GM19351 (cell line): ENCODE measurements around the gene RPL36.

ENCODE experiments used
- ATAC-seq: cut with Tn5 transposase; IDR thresholded peaks from one replicate; pipeline ENCODE4 v1.9.1; 2021; ENCODE audit warnings: mild to moderate bottlenecking, moderate library complexity; ENCODE audit not compliant: unreplicated experiment

RPL36 gene

DNA sequence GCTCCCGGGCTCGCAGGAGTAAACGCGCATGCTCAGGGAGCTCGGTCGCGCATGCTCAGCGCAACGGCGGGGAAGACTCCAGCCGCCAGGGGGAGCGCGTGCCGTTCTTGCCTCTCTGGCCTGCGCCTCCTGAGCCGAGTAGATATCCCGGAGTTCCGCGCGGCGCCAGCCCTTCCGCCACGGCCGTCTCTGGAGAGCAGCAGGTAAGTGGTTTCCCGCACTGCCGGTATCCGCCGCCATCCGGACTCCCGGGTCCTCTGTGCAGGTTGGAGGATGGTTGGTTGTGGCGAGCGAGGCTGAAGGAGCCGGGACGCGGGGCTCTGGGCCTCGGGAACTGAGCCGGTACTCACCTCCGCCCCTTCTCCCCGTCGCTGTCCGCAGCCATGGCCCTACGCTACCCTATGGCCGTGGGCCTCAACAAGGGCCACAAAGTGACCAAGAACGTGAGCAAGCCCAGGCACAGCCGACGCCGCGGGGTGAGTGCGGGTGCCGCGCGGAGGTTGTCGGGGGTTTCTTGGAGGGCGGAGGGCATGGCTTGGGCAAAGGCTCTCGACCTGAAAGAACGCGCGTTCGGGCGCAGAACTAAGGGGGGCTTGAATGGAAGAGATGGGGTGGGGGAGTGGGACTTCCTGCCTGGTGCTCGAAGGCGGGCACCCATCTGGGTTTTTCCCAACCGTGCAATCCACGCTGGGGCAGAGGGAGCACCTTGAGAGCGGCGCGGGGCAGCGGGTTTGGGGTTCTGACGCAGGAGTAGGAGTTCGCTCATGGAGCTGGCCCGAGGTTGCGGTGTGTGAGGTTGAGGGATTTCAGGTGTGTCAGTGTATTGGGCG lies at the start of gene RPL36:
RPL36 (plus strand) TSS at position 171 of the 830 bp plus-strand sequence; CDS start at position 384, 213 bp downstream.
- peak; percentile 37 for ATAC-seq

DNA sequence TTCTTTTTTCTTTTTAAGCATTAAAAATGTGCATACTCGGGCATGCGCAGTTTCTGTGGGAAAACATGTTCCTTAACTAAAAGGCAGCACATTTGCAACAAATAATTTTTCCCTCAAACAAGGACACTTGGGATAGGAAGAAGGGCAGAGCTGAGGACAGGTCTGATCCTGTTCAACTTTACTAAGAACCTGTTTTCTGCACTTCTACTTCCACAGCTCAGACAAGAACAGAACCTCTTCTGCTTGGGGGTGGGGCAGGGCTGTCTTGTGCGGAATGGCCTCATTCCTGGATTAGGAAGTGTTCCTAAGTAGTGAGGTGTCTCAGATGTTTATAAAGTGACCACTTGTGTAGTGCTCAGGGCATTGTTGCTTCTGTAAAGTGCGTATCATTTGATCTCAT lies 48.9 kb upstream of the RPL36 start:
- no peak for ATAC-seq

DNA sequence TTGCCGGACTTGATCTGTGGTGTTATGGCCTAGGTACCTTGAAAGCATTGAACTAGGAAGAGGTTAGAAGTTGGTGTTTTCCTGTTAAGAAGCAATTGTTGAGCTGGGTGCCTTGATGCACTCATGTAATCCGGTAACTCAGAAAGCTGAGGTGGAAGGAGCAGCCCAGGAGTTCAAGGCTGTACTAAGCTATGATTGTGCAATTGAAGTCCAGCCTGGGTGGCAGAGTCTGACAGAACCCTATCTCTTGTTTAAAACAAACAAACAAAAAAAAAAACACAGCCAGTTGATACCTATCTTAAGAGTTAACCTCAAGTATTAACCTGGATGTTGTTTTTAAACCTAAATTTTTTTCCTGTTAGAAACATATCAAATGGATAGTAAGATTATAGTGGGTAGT lies 47.9 kb upstream of the RPL36 start:
- no peak for ATAC-seq

DNA sequence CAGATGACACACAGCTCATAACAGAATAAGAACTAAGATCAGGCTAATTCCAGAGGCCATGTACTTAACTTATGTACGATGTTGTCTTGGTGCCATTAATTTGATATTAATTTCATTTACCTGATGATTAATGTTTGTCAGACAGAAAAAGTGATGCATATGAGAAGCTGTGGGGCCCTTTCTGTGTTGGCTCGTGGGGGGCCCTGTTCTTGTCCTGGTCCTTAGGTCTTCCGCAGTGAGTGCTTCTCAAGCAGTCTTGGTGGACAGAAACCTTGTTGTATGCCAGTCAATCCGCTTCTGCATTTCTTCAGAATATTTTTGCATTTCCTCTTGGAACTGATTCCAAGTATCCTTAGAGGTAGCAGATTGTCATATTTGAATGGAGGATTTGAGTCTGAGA lies 47.0 kb upstream of the RPL36 start:
- ATAC-seq, result no peak

DNA sequence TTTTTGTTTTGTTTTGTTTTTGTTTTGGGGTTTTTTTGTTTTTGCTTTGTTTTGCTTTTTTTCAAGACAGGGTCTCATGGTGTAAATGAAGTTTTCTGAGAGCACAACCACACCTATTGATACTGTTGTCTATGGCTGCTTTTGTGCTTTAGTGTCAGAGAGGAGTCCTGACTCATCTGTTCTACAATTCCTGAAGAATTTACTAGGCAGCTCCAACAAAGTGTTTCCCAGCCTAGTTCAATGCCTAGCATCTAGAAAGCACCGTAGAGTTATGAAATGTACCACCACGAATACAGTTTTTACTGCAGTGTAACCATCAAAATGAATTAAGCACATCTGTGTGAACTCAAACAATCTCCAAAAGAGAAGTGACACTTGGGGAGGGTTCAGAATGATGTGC lies 46.1 kb upstream of the RPL36 start:
- no peak for ATAC-seq

DNA sequence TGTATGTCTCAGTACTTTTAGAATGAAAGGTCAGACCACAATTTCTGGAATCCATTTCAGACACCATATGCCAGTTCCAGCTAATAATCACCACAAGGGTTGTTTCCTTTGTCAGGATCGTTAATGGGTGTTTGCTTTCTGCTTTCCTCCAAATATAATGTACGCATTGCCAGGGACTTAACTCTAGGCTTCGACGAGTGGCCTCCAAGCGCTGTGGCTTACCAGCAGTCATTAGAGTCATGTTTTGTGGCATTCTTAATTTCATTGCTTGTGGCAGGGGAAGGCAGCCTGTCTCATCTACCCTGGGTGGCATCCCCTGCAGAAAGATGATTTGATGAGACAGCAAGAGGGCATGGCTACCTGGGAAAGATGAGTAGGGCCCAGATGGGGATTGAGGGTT lies 44.7 kb upstream of the RPL36 start:
- ATAC-seq, result no peak

DNA sequence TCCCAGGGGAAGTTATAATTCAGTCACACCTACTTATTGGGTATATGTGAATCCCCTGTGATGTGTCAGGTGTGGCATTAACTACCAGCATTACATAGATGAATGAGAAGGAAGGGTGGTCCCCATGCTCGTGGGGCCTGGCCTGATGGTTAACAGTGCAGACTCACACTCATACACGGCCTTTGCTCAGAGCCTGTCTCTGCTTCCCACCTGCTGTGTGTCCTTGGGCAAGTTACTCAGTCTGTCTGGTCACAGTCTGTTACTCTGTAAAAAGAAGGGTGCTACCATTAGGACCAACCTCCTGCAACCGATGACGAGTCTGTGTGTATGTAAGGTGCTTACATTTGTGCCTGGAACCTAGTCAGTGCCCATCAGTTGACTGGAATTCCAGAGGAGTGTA lies 43.4 kb upstream of the RPL36 start:
- ATAC-seq, result no peak

DNA sequence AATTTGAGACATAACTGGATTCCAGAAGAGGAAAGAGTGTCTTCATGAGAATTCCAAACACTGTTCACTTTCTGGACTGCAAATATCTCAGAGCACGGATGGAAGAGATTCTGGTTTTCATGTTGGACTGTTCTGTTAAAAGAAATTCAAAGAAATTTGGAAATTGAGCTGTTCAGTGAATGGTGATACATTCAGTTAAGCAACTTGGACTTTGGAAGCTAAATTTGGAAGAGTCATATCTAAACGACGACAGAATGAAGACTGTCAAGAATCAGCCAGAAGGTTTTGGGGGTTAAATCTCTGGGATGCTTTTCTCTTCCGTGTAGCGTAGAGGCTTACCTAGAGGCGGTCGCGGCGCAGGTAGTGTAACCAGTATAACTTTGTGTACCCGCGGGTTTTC lies 41.6 kb upstream of the RPL36 start:
- no peak for ATAC-seq

DNA sequence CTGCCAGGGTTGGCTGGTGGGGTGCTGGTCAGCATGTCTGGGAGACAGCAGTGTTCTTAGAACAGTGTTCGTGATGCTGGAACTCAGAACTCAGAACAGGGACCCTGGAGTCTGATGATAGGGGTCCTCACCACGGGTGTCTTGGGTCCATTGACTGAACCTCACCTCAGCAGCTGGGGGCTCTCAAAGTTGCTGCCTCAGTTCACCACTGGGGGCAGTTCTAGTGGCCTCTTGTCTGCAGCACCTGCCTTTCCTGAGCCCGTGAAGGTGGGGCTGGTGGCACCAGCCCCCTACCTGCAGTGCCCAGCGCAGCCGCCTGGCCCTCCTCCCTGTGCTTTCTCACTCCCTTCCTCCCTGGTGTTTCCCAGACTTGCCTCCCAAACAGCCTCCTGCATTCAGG lies 38.7 kb upstream of the RPL36 start:
- ATAC-seq, result no peak

DNA sequence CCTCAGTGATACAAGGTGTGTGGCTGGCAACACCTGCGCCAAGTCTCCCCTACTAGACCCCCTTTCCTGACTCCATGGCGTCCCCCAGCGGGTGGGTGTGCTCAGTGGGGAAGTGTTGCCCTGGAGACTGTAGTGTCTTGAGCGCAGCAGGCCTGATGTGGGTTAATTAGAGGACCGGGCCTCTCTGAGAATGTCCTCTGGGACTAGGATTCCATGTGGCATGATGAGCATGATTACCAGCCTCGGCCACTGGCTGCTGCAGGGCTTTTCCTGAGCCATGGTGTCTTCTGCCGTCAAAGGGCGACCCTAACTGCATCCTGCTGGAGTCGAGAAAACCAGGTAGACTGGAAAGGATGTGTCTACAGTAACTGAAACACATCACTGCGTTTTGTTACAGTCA lies 37.8 kb upstream of the RPL36 start:
- ATAC-seq, result no peak

DNA sequence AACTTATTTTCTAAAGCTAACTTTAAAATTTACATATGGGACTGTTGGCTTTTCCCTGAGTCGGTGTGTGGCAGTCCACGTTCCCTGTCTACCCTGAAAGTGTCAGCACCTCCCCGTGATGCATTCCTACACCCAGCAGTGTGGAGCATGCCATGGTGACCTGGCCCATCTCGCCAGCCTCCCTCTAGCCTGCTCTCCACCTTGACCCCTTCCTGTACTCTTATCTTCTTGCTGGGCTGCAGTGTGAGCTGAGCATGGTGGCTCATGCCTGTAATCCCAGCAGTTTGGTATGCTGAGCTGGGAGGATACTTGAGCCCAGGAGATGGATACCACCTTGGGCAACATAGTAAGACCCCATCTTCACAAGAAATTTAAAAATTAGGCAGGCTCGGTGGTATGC lies 35.2 kb upstream of the RPL36 start:
- no peak for ATAC-seq

DNA sequence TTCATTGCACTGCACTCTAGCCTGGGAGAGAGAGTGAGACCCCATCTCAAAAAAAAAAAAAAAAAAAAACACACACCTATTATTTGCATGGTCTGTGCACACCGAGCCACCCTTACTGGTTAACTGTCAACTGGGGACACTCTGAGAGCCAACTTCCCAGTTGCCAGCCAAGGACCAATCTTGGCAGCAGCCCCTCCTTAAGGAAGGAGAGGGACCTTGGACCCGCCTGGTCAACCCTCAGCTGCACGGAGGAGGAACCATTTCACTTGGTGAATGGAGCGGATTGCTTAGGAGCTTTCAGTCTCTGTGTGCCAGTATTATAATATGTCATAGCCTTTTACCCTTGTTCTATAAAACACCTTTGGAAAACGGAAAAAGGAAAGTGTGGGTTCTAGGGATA lies 34.7 kb upstream of the RPL36 start:
- ATAC-seq, result no peak

DNA sequence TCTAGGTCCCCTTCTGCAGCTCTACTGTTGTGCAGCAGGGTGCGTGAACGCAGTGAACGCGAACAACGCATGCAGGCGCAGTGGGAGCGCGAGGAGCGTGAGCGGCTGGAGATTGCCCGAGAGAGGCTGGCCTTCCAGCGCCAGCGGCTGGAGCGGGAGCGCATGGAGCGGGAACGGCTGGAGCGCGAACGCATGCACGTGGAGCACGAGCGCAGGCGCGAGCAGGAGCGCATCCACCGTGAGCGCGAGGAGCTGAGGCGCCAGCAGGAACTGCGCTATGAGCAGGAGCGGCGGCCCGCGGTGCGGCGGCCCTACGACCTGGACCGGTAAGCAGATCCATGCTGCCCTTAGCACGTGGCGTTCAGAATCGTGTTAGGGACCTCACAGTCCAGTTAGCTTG lies 28.6 kb upstream of the RPL36 start:
- ATAC-seq, result no peak

DNA sequence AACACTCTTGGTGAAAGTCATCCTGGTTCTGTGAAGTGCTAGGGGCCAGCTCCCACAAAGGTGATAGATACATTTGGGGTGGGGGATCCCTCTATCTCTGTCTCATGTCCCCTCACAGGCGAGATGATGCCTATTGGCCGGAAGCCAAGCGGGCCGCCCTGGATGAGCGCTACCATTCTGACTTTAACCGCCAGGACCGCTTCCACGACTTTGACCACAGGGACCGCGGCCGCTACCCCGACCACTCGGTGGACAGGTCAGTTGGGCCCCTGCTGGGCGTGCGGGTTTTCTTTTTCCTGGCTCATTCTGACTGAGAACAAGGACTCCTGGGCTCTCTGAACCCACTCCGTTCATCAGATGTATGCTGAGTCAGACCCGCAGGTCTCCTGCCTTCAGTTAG lies 26.2 kb upstream of the RPL36 start:
- ATAC-seq, result no peak

DNA sequence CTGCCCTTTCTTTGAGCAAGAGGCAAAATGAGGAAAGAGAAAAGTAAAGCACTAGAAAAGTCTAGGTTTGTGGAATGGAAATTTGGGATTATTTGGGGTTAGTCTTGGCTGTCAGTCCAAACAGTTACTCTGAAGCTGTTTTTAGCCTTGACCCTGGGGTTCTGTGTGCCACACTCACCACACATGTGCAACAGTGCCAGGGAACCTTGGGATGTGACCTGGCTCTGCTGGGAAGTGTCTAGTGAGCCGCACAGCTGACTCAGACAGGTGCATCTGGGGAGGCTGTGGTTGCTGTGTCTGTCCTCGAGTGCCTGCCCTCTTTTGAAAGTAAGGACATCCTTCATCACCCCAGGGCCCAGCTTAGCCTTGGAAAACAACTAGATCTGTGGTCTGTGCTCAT lies 25.6 kb upstream of the RPL36 start:
- ATAC-seq, result no peak

DNA sequence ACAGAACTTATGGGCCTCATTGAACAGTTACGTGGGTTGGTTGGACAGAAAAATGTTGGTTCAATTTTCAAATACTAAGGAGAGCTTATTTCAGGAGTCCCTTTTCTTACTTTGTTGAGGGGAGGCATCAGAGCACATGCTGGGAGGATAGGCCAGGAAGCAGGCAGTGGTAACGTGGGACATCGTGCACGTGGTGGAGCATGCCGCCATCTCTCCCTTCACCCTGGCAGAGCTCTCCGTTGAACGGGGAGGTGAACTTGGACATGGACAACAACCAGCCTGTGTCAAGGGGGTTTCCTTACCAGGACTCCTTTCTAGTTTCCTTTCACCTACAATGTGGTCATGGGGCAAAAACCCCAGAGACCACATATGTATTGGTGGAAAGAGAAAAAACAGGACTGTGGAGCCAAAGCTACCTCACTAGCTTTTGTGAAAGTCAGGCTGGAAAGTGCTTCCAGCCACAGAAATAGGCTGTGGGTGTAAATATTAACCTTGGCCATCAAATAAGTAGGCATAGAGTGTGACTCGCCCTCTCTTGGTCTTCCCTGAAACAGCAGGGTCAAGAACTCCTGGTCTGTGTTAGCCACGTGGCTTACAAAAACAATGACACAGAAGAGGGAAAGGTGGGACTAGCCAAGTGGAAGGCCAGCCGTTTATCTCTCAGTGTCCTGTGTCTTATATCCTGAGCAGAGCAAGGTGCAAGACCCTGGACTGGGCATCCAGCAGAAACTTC lies 24.1 kb upstream of the RPL36 start:
- ATAC-seq, result no peak

DNA sequence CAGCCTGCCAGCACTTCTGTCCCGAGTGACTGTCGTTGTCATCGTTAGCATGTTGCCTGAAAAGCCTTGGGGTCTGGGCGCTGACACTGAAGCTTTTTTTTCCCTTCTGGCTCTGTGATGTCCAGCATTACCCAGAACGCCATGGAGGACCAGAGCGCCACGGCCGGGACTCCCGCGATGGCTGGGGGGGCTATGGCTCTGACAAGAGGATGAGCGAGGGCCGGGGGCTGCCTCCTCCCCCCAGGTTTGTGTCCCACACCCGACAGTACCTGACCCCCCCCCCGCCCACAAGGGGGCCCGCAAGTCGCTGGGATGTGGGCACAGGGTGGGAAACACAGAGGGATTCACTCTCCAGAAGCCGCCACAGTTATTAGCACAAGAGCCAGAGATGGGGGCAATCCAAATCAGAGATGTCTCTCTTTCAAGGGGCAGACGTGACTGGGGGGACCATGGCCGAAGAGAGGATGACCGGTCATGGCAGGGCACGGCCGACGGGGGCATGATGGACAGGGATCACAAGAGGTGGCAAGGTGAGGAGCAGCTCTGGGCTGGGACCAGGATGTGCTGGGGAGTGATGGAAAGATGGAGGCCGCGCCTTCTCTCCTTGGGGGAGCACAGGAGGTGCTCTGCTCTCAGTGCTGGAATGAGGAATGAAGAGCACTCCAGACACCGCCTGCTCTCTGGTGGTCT lies 23.0 kb upstream of the RPL36 start:
- no peak for ATAC-seq

DNA sequence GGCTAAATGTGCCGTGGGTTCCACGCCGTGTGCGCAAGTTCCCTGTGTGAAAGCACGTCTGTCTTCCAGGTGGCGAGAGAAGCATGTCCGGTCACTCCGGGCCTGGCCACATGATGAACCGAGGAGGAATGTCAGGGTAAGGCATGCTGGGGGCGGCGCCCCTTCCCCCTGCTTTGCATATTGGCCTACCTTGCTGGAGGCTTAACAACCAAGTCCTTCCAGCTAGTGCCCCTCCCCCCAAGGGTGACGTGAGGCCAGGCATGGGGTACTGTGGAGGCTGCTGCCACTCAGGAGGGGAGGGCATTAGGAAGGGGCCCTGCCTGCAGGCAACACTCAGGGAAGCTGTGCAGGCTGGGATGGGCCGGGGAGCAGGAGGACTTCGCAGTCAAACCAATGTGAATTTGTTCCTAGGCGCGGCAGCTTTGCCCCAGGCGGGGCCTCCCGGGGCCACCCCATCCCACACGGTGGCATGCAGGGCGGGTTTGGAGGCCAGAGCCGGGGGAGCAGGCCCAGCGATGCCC lies 22.3 kb upstream of the RPL36 start:
- ATAC-seq, result no peak

DNA sequence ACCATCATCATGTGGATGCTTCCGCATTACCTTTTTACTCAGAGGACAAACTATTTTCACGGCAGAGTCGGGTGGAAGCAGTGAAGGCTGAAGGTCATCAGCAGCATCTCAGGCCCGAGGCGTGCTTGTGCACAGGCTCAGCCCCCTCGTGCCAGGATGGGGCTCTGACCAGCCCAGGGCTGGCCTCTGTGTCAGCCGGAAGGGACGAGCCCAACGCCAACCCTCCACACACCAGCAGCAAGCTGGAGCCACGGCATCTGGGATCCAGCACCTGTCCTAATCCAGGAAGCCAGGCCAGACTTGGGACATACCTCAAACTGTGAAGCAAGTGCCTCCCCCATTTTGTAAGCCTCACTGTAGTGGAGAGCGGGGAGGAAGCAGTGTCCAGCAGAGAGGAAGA lies 20.9 kb upstream of the RPL36 start:
- no peak for ATAC-seq

DNA sequence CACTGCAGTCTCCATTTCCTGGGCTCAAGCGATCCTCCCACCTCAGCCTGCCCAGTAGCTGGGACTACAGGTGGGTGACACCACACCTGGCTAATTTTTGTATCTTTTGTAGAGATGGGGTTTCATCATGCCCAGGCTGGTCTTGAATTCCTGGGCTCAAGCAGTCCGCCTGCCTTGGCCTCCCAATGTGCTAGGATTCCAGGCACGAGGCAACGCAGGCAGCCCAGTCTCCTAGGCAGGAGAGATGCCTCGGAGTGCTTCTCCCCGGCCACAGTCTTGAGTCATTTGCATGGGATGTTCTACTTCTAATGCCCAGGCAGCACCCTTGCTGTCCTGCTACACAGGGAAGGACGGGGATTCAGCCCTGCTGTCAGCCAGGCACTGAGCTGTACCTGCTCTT lies 18.5 kb upstream of the RPL36 start:
- ATAC-seq, result no peak

DNA sequence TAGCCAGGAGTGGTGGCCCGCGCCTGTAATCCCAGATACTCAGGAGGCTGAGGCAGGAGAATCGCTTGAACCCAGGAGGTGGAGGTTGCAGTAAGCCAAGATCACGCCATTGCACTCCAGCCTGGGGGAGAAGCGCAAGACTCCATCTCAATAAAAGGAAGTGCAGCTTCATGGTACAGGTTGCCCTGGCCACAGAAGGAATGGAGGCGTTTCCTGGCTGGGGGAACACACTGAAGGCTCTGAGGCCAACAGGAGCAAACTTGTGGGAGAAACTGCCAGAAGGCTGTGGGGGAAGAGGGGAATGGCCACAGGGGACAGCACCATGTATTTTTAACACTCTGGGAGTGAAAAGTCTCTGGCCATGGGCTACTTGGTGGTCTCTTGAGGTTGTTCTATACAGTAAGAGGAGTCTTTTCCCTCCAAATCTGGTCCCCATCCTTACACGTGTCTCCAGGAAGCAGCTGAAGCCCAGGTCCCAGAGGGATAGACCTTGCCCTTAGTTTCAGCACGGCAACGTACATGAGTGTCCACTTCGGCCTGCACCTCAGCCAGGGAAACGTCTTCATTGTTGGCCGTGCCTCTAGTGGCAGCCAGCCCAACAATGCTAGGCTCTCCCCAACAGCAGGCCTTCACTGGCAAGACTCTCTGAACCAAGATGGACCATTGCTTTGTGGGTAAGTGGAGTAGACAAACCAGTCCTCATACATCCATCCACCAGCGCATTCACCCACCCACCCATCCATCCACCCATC lies 17.2 kb upstream of the RPL36 start:
- no peak for ATAC-seq
